K562 (cell line): ENCODE data around the gene LRP1-AS. TPM values are rescaled to one million over a fixed set of nuclear protein-coding genes. Genes with fewer than 3 reads are reported as not detected.

Source experiments
- CEBPG ChIP-seq, 3 experiments: fragments of 200-800 bp in 1 of 3; sonication (Bioruptor generic) in 1 of 3; sonication (generic) in 1 of 3; formaldehyde crosslinking in 1 of 3; IDR thresholded peaks in 2 of 3; conservative IDR thresholded peaks in 1 of 3; 2 replicates each; pipeline versions ENCODE4 v1.6.1 to v1.8.0; 2016 to 2022; ENCODE audit warnings: missing compliant biosample characterization in 2 of 3, missing genetic modification characterization in 2 of 3, mild to moderate bottlenecking in 1 of 3, missing genetic modification reagents in 1 of 3
- ETV5 ChIP-seq: sonication (generic); formaldehyde crosslinking; IDR thresholded peaks from 2 replicates; pipeline ENCODE4 v1.4.0; 2020; ENCODE audit warnings: low read depth, mild to moderate bottlenecking, missing genetic modification reagents
- HDAC3 ChIP-seq: fragments of 450-650 bp; IDR thresholded peaks from 2 replicates; pipeline ENCODE4 v1.6.1; 2018; ENCODE audit warnings: borderline replicate concordance, mild to moderate bottlenecking, moderate library complexity; ENCODE audit not compliant: partially characterized antibody
- HLTF ChIP-seq: fragments of 450-650 bp; IDR thresholded peaks from 2 replicates; pipeline ENCODE4 v1.6.1; 2016
- HNRNPK ChIP-seq: fragments of 200-400 bp; formaldehyde crosslinking; IDR thresholded peaks from one replicate; pipeline ENCODE4 v1.6.1; 2018; ENCODE audit warnings: mild to moderate bottlenecking, low read depth, low read length; ENCODE audit not compliant: poor library complexity, severe bottlenecking
- KDM4B ChIP-seq, 2 experiments: fragments of 450-650 bp in 1 of 2; sonication (generic) in 1 of 2; IDR thresholded peaks; 2 replicates each; pipeline ENCODE4 v1.6.1; 2016 to 2017; ENCODE audit warnings: borderline replicate concordance in 2 of 2, antibody characterized with exemption in 1 of 2, low read depth in 1 of 2, mild to moderate bottlenecking in 1 of 2
- NFE2L1 ChIP-seq: fragments of 450-650 bp; IDR thresholded peaks from 2 replicates; pipeline ENCODE4 v1.6.1; 2016; ENCODE audit warnings: missing genetic modification characterization, low read depth, mild to moderate bottlenecking, missing compliant biosample characterization, moderate library complexity, borderline replicate concordance
- ZNF764 ChIP-seq: fragments of 250-450 bp; sonication (Bioruptor Pico); IDR thresholded peaks from 2 replicates; pipeline ENCODE4 v1.4.0; 2020; ENCODE audit warnings: low read depth, mild to moderate bottlenecking, moderate library complexity
- polyA plus RNA-seq, 8 experiments: library from polyadenylated mRNA; depleted of rRNA in 4 of 8; stranded (reverse) in 5 of 8; unstranded in 3 of 8; fragments of >200 nt; fragmentation: Nextera tagmentation in 2 of 8; fragmentation: Illumina TruSeq in 1 of 8; extraction: Ambion mirVana in 2 of 8; extraction: Trizol in 1 of 8; gene quantifications; 2 replicates each; pipeline versions ENCODE4 v1.2.1 to v1.2.3, GENCODE V29; 2011 to 2014; ENCODE audit warnings: inconsistent platforms in 1 of 8, missing spikeins in 1 of 8
- total RNA-seq, 7 experiments: library from RNA; depleted of rRNA in 6 of 7; stranded (reverse); fragments of >200 nt in 6 of 7; fragmentation: Illumina TruSeq in 2 of 7; extraction: Trizol in 2 of 7; gene quantifications; 2 replicates each; pipeline versions ENCODE4 v1.2.1 to v1.2.3, GENCODE V29; 2011 to 2021; ENCODE audit warnings: low replicate concordance in 1 of 7
- TF ChIP-seq, protein P1 (sequence below): sonication (generic); formaldehyde crosslinking; IDR thresholded peaks from 2 replicates; pipeline ENCODE4 v1.8.0; 2022; ENCODE audit warnings: missing genetic modification reagents, mild to moderate bottlenecking, moderate library complexity, borderline replicate concordance
- TF ChIP-seq, protein P2 (sequence below): fragments of 450-650 bp; conservative IDR thresholded peaks from 2 replicates; pipeline ENCODE4 v1.6.1; 2016; ENCODE audit warnings: missing genetic modification characterization, low read depth, mild to moderate bottlenecking, missing compliant biosample characterization, moderate library complexity
- TF ChIP-seq, protein P3 (sequence below): fragments of 450-650 bp; IDR thresholded peaks from 2 replicates; pipeline ENCODE4 v1.6.1; 2016; ENCODE audit warnings: mild to moderate bottlenecking
- TF ChIP-seq, protein P4 (sequence below): fragments of 450-650 bp; formaldehyde crosslinking; IDR thresholded peaks from 2 replicates; pipeline ENCODE4 v1.4.0; 2022; ENCODE audit warnings: missing genetic modification characterization

The LRP1-AS gene
- total and polyA plus RNA-seq, 9 of the 15 experiments (the other 6 are each of a cell fraction or from before 2014, with no cell fraction given) = not detected

DNA sequence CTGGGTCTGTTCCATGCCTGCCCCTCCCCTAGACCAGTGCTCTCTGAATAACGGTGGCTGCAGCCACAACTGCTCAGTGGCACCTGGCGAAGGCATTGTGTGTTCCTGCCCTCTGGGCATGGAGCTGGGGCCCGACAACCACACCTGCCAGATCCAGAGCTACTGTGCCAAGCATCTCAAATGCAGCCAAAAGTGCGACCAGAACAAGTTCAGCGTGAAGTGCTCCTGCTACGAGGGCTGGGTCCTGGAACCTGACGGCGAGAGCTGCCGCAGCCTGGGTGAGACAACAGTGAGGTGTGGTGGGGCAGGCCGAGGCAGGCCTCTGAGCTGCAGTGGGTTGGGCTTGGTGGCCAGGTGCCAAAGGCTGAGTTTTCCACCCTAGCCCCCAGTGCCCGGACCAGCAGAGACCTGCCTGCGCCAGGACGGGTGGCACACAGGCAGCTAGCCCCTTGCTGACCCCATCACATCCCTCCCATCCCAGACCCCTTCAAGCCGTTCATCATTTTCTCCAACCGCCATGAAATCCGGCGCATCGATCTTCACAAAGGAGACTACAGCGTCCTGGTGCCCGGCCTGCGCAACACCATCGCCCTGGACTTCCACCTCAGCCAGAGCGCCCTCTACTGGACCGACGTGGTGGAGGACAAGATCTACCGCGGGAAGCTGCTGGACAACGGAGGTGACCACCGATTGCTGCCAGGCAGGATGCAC lies 28.2 kb upstream of the LRP1-AS start (continued):
- TF ChIP-seq HDAC3 = no peak
- TF ChIP-seq, protein P1, sequence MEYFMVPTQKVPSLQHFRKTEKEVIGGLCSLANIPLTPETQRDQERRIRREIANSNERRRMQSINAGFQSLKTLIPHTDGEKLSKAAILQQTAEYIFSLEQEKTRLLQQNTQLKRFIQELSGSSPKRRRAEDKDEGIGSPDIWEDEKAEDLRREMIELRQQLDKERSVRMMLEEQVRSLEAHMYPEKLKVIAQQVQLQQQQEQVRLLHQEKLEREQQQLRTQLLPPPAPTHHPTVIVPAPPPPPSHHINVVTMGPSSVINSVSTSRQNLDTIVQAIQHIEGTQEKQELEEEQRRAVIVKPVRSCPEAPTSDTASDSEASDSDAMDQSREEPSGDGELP (CRISPR knock-in tag) = peak; percentile 37; the same call in 1 of the 2 replicates
- TF ChIP-seq ZNF764 = no peak
- TF ChIP-seq HNRNPK = no peak
- 0 out of 4 replicates have a peak, but pooled peaks of 1 of the 2 experiments have one; percentile 50 for TF ChIP-seq KDM4B (IDR thresholded peaks at IDR 0.05; ENCODE audit: borderline replicate concordance in 2 of 2, low read depth in 1 of 2)
- no peak; the same call in 1 of the 2 replicates for TF ChIP-seq CEBPG (CRISPR knock-in tag; IDR thresholded peaks at IDR 0.05)
- 0 out of 4 replicates have a peak, but pooled peaks of 1 of the 2 experiments have one; percentile 39 for TF ChIP-seq CEBPG (tag; conservative IDR thresholded peaks at IDR 0.05 in 1 of 2, IDR thresholded peaks at IDR 0.05 in 1 of 2)
- no peak for TF ChIP-seq HLTF
- no peak for TF ChIP-seq ETV5 (CRISPR knock-in tag)
- TF ChIP-seq, protein P2, sequence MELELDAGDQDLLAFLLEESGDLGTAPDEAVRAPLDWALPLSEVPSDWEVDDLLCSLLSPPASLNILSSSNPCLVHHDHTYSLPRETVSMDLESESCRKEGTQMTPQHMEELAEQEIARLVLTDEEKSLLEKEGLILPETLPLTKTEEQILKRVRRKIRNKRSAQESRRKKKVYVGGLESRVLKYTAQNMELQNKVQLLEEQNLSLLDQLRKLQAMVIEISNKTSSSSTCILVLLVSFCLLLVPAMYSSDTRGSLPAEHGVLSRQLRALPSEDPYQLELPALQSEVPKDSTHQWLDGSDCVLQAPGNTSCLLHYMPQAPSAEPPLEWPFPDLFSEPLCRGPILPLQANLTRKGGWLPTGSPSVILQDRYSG (tag) = no peak
- TF ChIP-seq, protein P3, sequence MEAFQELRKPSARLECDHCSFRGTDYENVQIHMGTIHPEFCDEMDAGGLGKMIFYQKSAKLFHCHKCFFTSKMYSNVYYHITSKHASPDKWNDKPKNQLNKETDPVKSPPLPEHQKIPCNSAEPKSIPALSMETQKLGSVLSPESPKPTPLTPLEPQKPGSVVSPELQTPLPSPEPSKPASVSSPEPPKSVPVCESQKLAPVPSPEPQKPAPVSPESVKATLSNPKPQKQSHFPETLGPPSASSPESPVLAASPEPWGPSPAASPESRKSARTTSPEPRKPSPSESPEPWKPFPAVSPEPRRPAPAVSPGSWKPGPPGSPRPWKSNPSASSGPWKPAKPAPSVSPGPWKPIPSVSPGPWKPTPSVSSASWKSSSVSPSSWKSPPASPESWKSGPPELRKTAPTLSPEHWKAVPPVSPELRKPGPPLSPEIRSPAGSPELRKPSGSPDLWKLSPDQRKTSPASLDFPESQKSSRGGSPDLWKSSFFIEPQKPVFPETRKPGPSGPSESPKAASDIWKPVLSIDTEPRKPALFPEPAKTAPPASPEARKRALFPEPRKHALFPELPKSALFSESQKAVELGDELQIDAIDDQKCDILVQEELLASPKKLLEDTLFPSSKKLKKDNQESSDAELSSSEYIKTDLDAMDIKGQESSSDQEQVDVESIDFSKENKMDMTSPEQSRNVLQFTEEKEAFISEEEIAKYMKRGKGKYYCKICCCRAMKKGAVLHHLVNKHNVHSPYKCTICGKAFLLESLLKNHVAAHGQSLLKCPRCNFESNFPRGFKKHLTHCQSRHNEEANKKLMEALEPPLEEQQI = no peak
- TF ChIP-seq, protein P4, sequence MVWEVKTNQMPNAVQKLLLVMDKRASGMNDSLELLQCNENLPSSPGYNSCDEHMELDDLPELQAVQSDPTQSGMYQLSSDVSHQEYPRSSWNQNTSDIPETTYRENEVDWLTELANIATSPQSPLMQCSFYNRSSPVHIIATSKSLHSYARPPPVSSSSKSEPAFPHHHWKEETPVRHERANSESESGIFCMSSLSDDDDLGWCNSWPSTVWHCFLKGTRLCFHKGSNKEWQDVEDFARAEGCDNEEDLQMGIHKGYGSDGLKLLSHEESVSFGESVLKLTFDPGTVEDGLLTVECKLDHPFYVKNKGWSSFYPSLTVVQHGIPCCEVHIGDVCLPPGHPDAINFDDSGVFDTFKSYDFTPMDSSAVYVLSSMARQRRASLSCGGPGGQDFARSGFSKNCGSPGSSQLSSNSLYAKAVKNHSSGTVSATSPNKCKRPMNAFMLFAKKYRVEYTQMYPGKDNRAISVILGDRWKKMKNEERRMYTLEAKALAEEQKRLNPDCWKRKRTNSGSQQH (CRISPR knock-in tag) = no peak
- no peak for TF ChIP-seq NFE2L1 (tag)
